ENCODE data around the gene ASCL1.

Gene ASCL1

GRCh38 chr12:102960766-102961465, 3.4 kb downstream of the ASCL1 start:
- TF ChIP-seq CTCF (IDR thresholded peaks at IDR 0.05), result no peak

- TF ChIP-seq CTCF (IDR thresholded peaks at IDR 0.05), result no peak
These were observed 4.0 kb downstream of the ASCL1 start for GRCh38 chr12:102961466-102961855.

GRCh38 chr12:102962532-102962931, 5.1 kb downstream of the ASCL1 start:
- TF ChIP-seq CTCF (IDR thresholded peaks at IDR 0.05), result no peak

GRCh38 chr12:102962986-102963385, 5.5 kb downstream of the ASCL1 start:
- TF ChIP-seq CTCF (IDR thresholded peaks at IDR 0.05), result no peak

- TF ChIP-seq CTCF (IDR thresholded peaks at IDR 0.05), result no peak
These were observed 6.3 kb downstream of the ASCL1 start for GRCh38 chr12:102963796-102964195.

- no peak for TF ChIP-seq CTCF (IDR thresholded peaks at IDR 0.05)
These were observed 7.4 kb downstream of the ASCL1 start for GRCh38 chr12:102964872-102965271.

GRCh38 chr12:102965281-102966155, 8.0 kb downstream of the ASCL1 start:
- TF ChIP-seq CTCF (IDR thresholded peaks at IDR 0.05), result no peak
